ENCODE measurements around the gene PRKCE. TPM values are rescaled to one million over a fixed set of nuclear protein-coding genes. Genes with fewer than 3 reads are reported as not detected.

PRKCE gene
- total RNA-seq, 2 experiments from 2014 or later, result 12.5 to 13.6 TPM

GRCh38 chr2:45834858-45835257 is 183.4 kb downstream of the PRKCE start:
- H3K9me3 Mint-ChIP-seq, result peaks cover 15% of the 10 kb centered on the region
- H3K27me3 Mint-ChIP-seq, result no peaks in the 10 kb centered on the region
- no peak for DNase-seq
- CTCF ChIA-PET, result interaction anchor here (0.6 kb wide), 1 partner anchor 1790 kb away, joined by 3 read pairs; no protein-coding TSS in a partner anchor
- intact Hi-C loops (cut with micrococcal nuclease), result no loop called here
- POLR2A ChIA-PET, result no interaction called here
- H3K27ac Mint-ChIP-seq, result no peak overlapping the region
- H3K4me1 Mint-ChIP-seq (ENCODE audit: low read depth), result peaks cover 2% of the 10 kb centered on the region
- H3K36me3 Mint-ChIP-seq, result peaks cover 10% of the 10 kb centered on the region
- H3K4me3 Mint-ChIP-seq, result no peak overlapping the region

- DNase-seq, result no peak
- peaks cover 9% of the 10 kb centered on the region for H3K4me1 Mint-ChIP-seq (ENCODE audit: low read depth)
- no peaks in the 10 kb centered on the region for H3K27me3 Mint-ChIP-seq
- H3K36me3 Mint-ChIP-seq, result peaks cover 1% of the 10 kb centered on the region
- no peak overlapping the region for H3K27ac Mint-ChIP-seq
- intact Hi-C loops (cut with micrococcal nuclease), result no loop called here
- ChIA-PET POLR2A (no interaction called here), CTCF (no interaction called here)
- H3K9me3 Mint-ChIP-seq, result peaks cover 1% of the 10 kb centered on the region
- no peak overlapping the region for H3K4me3 Mint-ChIP-seq
Observed at GRCh38 chr2:45836316-45836715, 184.8 kb downstream of the PRKCE start.

- Mint-ChIP-seq H3K4me1 (ENCODE audit: low read depth) (peaks cover 9% of the 10 kb centered on the region), H3K27me3 (no peaks in the 10 kb centered on the region), H3K27ac (no peak overlapping the region), H3K36me3 (peaks cover 1% of the 10 kb centered on the region), H3K9me3 (no peaks in the 10 kb centered on the region), H3K4me3 (no peak overlapping the region)
- CTCF ChIA-PET, result no interaction called here
- POLR2A ChIA-PET, result no interaction called here
- no peak for DNase-seq
- intact Hi-C loops (cut with micrococcal nuclease), result no loop called here
Observed at GRCh38 chr2:45836740-45837139, 185.3 kb downstream of the PRKCE start.

- intact Hi-C loops (cut with micrococcal nuclease), result no loop called here
- ChIA-PET POLR2A (no interaction called here), CTCF (no interaction called here)
- Mint-ChIP-seq H3K4me1 (ENCODE audit: low read depth) (peaks cover 9% of the 10 kb centered on the region), H3K36me3 (peaks cover 1% of the 10 kb centered on the region), H3K9me3 (no peaks in the 10 kb centered on the region), H3K4me3 (no peak overlapping the region), H3K27ac (no peak overlapping the region), H3K27me3 (no peaks in the 10 kb centered on the region)
- DNase-seq, result no peak
Observed at GRCh38 chr2:45837812-45838341, 186.4 kb downstream of the PRKCE start.

- POLR2A ChIA-PET, result no interaction called here
Observed at GRCh38 chr2:45839508-45840251, 188.2 kb downstream of the PRKCE start.

GRCh38 chr2:45840481-45840880 is 189.0 kb downstream of the PRKCE start:
- intact Hi-C loops (cut with micrococcal nuclease), result no loop called here
- CTCF ChIA-PET, result interaction anchor here (0.6 kb wide), 1 partner anchor 1278 kb away, joined by 3 read pairs; no protein-coding TSS in a partner anchor
- Mint-ChIP-seq H3K9me3 (no peaks in the 10 kb centered on the region), H3K4me3 (no peak overlapping the region), H3K36me3 (peaks cover 1% of the 10 kb centered on the region), H3K4me1 (ENCODE audit: low read depth) (peaks cover 10% of the 10 kb centered on the region), H3K27me3 (no peaks in the 10 kb centered on the region), H3K27ac (no peak overlapping the region)
- no peak for DNase-seq
- POLR2A ChIA-PET, result no interaction called here

More at GRCh38 chr2:45839508-45840251, 188.2 kb downstream of the PRKCE start:
- intact Hi-C loops (cut with micrococcal nuclease), result no loop called here
- Mint-ChIP-seq H3K9me3 (no peaks in the 10 kb centered on the region), H3K27me3 (no peaks in the 10 kb centered on the region), H3K36me3 (no peaks in the 10 kb centered on the region), H3K4me3 (no peak overlapping the region), H3K4me1 (ENCODE audit: low read depth) (peaks cover 8% of the 10 kb centered on the region), H3K27ac (no peak overlapping the region)
- no peak for DNase-seq
- CTCF ChIA-PET, result no interaction called here

- Mint-ChIP-seq H3K27me3 (no peaks in the 10 kb centered on the region), H3K9me3 (no peaks in the 10 kb centered on the region), H3K4me1 (ENCODE audit: low read depth) (peaks cover 10% of the 10 kb centered on the region), H3K27ac (no peak overlapping the region), H3K4me3 (no peak overlapping the region), H3K36me3 (peaks cover 3% of the 10 kb centered on the region)
- POLR2A ChIA-PET, result no interaction called here
- DNase-seq, result no peak
- CTCF ChIA-PET, result no interaction called here
- intact Hi-C loops (cut with micrococcal nuclease), result no loop called here
Observed at GRCh38 chr2:45841752-45842407, 190.4 kb downstream of the PRKCE start.

- intact Hi-C loops (cut with micrococcal nuclease), result no loop called here
- Mint-ChIP-seq H3K9me3 (no peaks in the 10 kb centered on the region), H3K36me3 (peaks cover 3% of the 10 kb centered on the region), H3K4me3 (no peak overlapping the region), H3K27me3 (no peaks in the 10 kb centered on the region), H3K27ac (no peak overlapping the region), H3K4me1 (ENCODE audit: low read depth) (peaks cover 10% of the 10 kb centered on the region)
- ChIA-PET POLR2A (no interaction called here), CTCF (no interaction called here)
- DNase-seq, result no peak
Observed at GRCh38 chr2:45843136-45843535, 191.7 kb downstream of the PRKCE start.

- H3K4me1 Mint-ChIP-seq (ENCODE audit: low read depth), result peaks cover 18% of the 10 kb centered on the region
- no peak for DNase-seq
- H3K4me3 Mint-ChIP-seq, result no peak overlapping the region
- no peak overlapping the region for H3K27ac Mint-ChIP-seq
- H3K36me3 Mint-ChIP-seq, result peaks cover 3% of the 10 kb centered on the region
- H3K9me3 Mint-ChIP-seq, result no peaks in the 10 kb centered on the region
- intact Hi-C loops (cut with micrococcal nuclease), result no loop called here
- ChIA-PET CTCF (no interaction called here), POLR2A (no interaction called here)
- H3K27me3 Mint-ChIP-seq, result no peaks in the 10 kb centered on the region
Observed at GRCh38 chr2:45844796-45845457, 193.5 kb downstream of the PRKCE start.

GRCh38 chr2:45845566-45845965 is 194.1 kb downstream of the PRKCE start:
- Mint-ChIP-seq H3K27ac (no peak overlapping the region), H3K4me3 (no peak overlapping the region), H3K4me1 (ENCODE audit: low read depth) (peaks cover 20% of the 10 kb centered on the region), H3K9me3 (no peaks in the 10 kb centered on the region), H3K27me3 (no peaks in the 10 kb centered on the region), H3K36me3 (peaks cover 3% of the 10 kb centered on the region)
- DNase-seq, result no peak
- ChIA-PET CTCF (no interaction called here), POLR2A (no interaction called here)
- intact Hi-C loops (cut with micrococcal nuclease), result no loop called here

- H3K27ac Mint-ChIP-seq, result peak overlapping the region; percentile 23
Observed at GRCh38 chr2:45849491-45850283, 198.2 kb downstream of the PRKCE start.

GRCh38 chr2:45850558-45850957 is 199.1 kb downstream of the PRKCE start:
- ChIA-PET CTCF (interaction anchor here (0.9 to 1.2 kb wide), 2 partner anchors 72 to 86 kb away, joined by 3 to 4 read pairs; no protein-coding TSS in a partner anchor), POLR2A (no interaction called here)
- Mint-ChIP-seq H3K4me3 (no peak overlapping the region), H3K4me1 (ENCODE audit: low read depth) (peaks cover 23% of the 10 kb centered on the region), H3K27ac (no peak overlapping the region), H3K27me3 (no peaks in the 10 kb centered on the region), H3K36me3 (peaks cover 19% of the 10 kb centered on the region), H3K9me3 (peaks cover 6% of the 10 kb centered on the region)
- no peak for DNase-seq
- intact Hi-C loops (cut with micrococcal nuclease), result loop anchor here (1.0 kb wide), 1 partner anchor 54 kb away; no protein-coding TSS in a partner anchor

More at GRCh38 chr2:45849491-45850283, 198.2 kb downstream of the PRKCE start:
- Mint-ChIP-seq H3K27me3 (no peaks in the 10 kb centered on the region), H3K36me3 (peaks cover 20% of the 10 kb centered on the region), H3K4me1 (ENCODE audit: low read depth) (peaks cover 25% of the 10 kb centered on the region), H3K4me3 (no peak overlapping the region), H3K9me3 (peaks cover 6% of the 10 kb centered on the region)
- intact Hi-C loops (cut with micrococcal nuclease), result loop anchor here (1.0 kb wide), 1 partner anchor 55 kb away; no protein-coding TSS in a partner anchor
- no peak for DNase-seq
- ChIA-PET POLR2A (no interaction called here), CTCF (interaction anchor here (1.2 kb wide), 1 partner anchor 87 kb away, joined by 4 read pairs; no protein-coding TSS in a partner anchor)

Data from activated CD4-positive, alpha-beta memory T cell treated with anti-CD3 and anti-CD28 coated beads for 36 hours (primary cell).